ENCODE data around the gene DIAPH1.
A peak's percentile ranks its signal among the peaks of the same experiment; 100 is the strongest.

DIAPH1 gene

DNA sequence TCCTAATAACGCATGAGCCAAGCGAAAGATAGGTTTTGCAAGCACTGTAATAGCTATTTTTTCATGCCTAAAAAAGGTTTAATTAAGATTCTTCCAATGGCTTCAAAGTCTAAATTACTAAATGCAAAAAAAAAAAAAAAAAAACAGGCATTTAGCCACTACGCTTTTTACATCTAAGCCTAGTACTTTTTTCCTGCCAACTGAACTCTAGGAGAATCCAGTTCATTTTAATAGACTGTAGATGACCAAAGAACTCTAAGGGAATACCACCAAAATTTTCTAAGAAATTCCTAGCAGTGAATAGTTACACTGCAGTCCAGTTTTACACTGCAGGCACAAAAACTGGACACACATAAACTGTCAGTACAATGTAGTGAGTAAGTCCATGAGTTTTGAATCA, 9.8 kb downstream of the DIAPH1 start:
- DNase-seq = no peak

DNA sequence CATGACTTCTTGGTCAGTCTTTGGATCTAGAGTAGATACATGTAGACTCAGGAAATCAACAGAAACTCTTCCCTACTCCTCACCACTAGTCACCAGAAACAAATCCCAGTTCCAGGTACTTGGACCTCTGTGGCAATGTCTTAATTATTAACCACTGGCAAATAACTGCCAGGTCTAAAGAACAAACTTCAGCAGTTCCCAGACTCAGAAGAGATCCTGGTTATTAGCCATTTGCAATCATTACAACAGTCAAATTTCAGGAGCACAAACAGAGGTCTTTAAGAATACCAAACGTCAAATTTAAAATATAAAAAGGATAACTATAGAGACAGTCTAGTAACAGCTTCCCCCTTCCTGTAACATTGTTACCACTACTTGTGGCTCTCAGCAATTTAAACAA, 10.2 kb downstream of the DIAPH1 start:
- DNase-seq = no peak

DNA sequence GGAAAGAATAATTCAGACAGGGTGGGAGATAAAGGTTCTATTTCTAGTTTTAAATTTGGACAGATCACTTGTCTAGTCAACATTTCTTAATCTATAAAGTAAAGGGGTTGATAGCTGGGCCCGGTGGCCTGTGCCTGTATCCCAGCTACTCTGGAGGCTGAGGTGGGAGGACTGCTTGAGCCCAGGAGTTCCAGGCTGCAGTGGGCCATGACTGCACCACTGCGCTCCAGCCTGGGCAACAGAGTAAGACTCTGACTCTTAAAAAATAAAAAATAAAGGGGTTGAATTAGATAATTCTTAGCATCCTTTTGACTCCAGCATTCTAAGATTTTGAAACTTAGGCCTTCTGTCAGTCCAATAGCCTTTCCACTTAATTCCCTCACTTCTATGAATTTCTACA, 10.8 kb downstream of the DIAPH1 start:
- DNase-seq = no peak

DNA sequence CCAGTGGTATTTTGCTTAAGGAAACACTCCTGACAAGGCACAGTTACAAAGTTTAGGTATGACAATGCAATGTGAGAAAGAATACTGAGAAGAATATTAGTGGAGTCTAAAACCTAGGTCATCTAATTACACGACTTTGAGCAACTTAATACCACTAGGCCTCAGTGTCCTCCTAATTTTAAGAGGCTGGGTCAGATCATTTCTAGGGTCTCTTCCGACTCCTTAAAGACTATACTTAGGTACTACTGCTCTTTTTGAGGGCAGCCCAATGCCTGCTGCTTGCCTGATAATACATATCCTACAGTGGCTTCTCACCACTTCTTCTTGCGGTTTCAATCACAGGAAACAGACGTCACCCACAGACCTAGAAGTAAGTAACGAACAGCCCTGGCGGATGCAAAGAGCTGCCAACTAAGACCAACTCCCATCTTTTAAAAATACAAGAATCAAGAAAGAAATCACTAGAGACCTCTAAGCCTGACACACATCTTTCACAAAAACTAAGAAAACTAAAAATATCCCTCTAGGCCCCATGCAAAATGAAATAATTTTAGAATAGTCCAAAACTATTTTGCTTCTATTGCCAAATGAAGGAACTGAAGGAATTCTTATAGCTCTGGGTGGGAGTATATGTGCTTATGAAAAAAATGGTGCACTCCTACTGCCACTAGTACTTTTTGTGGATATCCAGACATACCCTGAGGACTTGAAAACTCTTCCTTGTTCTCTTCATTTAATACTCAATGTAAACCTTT, 13.1 kb downstream of the DIAPH1 start:
- DNase-seq = no peak

DNA sequence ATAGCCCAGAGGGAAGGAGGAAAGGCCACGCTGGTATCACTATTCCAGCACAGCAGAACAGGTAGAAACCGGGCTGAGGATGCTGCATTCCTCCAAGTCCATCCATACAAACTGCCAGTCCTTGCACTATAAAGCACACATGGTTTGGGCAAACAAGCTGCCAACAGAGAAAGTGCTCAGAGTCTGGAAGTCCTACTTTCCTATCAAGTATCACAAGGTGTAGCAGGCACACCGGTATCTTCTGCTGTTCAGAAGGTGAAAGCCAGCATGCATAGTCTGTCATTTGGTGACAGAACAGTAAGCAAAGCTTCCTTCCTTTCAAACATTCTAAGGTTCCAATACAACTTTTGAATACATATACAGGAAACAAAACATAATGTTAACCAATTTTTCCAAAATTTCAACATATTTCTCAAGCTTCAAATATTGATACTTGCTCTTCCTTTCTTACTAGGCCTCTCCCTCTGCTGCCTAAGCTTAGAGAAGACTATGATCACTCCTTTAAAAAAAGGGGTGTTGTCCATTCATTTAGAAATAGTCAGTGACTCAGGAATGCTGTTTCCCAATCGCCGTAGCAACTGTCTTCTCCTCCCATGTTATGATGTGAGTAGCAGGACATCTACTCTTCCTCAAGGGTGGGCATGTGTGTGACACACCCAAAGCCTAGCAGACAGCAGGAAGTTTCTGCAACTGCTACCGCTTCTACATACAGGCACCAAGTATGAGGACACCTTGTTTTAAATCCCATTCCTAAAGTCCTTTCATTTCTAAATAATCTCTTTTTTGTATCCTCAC, 14.7 kb downstream of the DIAPH1 start:
- DNase-seq = no peak

DNA sequence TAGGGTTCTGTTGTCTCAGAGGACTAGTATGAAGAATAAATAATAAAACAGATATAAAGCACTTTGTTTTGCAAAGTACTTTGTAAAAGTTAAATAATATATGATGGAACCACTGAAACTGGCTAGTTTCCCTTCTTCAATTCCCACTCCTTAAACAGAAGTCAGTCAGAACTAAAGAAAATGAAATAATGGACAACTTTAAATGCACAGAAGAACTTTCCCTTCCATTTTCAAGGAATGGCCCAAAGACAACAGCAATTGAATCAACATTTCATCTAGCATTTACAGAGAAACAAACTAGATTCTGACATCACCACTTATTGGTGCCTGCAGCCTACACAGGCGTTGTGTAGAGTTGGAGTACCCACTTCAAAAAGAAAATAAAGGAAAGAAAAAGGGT, 16.2 kb downstream of the DIAPH1 start:
- DNase-seq = no peak

DNA sequence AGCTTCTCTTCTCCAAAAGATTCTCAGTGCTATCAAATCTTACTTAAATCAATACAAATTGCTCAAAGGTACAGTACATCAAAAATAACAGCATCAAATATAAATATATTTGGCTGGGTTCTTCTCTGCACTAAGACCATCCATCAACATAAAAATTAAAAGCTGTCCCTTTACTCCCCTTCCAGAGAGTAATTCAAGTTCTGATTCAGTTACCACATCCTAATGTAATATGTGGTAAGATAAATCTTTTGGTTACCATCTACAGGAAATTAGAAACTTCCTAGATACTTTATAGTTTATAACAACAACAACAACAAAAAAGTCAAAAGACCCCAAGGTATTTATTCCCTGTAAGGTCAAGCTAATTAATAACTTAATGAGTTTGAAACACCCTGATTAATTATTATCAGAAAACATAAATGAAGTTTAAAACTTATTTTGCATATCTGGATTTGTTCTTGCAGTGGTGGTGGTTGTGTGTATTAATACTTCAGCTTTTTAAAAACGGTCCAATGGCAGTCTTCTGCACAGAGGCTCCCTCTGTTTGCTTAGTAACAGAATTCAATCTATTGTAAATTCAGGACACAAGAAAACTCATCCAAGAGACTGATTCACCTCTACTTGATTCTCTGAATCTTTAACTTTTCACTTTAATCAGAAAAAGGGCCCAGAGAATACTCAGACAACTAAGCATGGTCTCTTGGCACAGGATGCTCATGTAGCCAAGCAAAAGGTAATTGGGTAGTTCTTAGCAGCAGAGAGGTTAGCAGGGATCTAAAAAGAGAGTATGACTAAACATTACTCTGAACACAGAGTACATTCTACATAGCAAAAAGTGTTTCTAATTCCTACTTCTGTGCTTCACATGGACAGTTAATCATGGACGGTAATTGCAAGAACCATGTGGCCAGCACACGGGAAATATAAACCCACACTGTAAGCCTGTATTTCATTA, 20.1 kb downstream of the DIAPH1 start:
- DNase-seq = no peak

DNA sequence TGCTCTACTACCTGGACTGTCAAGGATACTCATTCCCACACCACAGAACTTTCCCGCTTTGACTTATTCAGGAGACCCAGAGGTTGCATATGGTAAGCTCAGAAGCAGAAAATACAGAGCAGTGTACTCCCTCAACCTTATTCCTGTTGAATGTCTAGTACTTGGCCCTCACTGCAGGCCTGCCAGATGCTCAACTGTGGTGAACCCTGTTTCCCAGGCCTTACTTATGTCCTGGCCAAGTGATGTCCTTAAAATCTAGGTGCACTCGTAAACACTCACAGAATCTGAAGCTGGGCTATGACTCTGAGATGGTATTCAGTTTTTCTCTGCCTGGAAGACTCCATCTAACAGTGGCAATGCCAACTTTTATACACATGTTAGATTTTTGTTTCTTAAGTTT, 21.0 kb downstream of the DIAPH1 start:
- no peak for DNase-seq

DNA sequence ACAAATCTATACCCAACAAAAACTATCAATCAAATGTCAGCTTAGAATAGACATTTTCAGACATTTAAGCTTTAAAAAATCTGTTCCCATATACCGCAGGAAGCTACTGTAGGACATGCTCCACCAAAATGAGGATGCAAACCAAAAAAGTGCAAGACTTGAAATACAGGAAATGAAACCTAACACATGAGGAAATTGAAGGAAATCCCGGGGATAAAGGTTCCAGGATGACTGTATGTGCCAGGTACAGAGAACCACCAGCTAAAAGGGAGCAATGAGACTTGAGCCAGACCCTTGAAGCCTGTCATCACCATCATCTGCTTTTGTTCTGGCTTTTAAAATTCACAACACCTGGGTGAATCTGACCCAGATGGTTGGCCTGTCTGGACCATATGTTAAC, 21.4 kb downstream of the DIAPH1 start:
- DNase-seq = no peak

DNA sequence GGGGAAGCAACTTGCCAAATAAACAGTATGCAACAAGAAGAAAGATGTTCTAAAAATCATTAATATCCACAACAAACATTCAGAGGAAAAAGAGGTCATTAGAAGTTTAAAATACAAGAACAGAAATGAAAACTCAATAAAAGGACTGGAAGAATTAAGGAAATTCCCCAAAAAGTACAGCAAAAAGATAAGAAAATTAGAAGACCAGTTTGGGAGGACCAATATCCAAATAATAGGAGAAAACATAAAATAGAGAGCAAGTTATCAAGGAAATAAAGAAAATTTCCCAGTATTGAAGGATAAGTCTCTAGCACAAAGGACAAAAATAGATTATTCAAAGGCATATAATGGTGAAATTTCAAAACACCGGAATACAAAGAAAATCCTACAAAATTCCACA, 21.9 kb downstream of the DIAPH1 start:
- DNase-seq = no peak

DNA sequence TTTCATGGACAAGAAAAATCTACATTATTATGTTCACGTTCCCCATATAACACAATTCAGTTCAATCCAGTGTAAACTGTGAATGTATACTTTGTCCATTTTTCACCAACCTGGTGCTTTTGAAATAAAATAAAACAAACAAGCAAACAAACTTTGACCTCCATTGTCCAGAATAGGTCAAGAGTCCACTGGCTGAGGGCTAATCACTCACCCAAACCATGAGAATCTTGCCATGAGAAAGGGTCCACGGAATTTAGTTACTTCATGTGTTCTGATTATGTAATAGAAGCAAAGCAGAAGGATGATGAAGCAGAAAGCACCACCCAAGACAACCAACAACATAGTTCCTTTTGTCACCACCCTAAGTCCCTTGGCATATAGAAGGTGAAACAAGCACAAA, 28.7 kb downstream of the DIAPH1 start:
- no peak for DNase-seq

DNA sequence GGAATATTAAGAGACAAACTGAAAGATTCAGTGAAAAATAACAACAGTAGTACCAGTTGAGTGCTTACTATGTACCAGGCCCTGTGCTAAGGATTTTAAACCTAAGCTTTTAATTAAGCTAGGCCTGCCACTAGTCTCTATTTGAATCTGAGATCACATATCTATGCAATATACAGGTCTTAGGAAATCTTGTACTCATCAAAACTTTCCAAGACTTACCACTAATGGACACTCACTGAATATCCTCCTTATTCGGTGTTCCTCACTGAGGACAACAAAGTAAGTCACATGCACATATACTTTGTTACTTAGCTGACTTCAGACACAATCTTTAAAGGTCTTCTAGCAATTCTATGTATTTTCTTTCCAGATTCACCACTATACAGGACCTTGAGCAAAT, 32.6 kb downstream of the DIAPH1 start:
- no peak for DNase-seq

DNA sequence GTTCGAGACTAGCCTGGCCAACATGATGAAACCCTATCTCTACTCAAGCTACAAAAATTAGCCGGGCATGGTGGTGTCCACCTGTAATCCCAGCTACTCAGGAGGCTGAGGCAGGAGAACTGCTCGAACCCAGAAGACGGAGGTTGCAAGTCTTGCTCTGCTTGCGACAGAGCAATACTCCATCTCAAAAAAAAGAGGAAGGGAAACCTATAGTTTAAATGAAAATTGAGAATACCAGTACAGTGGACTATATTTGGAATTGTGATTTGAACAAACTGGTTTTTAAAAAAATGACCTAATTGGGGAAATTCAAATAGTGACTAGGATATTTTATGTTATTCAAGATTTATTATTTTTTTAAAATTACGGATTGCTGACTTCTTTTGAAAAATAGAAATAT, 33.2 kb downstream of the DIAPH1 start:
- no peak for DNase-seq

DNA sequence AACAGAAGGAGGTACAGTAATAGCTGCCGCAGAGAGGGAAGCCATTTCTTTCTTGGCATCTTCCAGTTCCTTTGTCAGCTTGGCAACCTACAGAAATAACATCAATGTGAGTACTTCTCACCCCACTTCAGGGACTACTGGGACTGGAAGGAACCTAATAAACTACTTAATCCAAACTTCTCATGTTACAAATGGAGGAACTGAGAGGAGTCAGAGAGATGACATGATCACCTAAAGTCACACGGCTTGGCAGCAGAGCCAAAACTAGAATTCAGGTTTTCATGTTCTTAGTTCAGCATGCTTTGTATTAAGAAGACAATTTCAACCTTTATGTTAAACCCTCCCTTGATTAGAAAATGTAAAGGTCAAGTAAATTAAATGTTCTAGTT, 44.7 kb downstream of the DIAPH1 start:
- DNase-seq = no peak

DNA sequence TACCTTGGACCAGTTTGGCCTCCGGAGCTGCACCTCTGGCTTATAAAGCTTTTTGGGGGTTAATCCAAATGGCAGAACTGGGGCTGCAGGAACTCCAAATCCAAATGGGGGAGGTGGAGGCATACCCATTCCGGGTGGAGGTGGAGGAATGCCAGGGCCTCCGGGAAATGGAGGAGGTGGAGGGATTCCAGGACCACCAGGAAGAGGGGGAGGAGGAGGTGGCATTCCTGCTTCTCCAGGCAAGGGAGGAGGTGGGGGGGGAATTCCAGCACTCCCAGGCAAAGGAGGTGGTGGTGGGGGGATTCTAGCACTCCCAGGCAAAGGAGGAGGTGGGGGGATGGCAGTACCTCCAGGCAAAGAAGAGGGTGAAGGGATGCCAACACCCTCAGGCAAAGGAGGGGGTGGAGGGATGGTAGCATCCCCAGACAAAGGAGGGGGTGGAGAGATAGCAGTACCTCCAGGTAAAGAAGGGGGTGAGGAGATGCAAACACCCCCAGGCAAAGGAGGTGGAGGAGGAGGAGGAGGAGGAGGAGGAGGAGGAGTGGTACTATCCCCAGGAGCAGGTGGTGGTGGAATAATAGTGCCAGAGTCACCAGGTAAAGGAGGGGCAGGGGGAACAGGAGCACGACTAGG, 45.2 kb downstream of the DIAPH1 start:
- no peak for DNase-seq

DNA sequence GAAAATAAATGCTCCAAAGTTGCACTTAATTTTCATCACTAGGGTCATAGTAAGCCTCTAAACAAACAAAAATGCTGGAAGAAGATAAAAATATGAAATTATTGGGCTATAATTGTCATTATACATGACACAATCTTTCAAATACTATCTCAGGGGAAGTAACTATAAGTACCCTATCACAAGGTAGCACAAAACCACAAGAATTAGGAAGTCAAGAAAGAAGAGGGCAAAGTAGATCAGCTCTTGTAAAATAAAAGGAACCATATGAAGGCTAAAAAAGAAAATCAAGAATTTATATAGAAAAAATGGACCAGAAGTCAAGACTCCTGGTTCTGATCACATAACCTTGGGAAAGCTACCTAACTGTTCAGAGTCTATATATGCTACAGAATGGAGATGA, 48.1 kb downstream of the DIAPH1 start:
- DNase-seq = no peak

DNA sequence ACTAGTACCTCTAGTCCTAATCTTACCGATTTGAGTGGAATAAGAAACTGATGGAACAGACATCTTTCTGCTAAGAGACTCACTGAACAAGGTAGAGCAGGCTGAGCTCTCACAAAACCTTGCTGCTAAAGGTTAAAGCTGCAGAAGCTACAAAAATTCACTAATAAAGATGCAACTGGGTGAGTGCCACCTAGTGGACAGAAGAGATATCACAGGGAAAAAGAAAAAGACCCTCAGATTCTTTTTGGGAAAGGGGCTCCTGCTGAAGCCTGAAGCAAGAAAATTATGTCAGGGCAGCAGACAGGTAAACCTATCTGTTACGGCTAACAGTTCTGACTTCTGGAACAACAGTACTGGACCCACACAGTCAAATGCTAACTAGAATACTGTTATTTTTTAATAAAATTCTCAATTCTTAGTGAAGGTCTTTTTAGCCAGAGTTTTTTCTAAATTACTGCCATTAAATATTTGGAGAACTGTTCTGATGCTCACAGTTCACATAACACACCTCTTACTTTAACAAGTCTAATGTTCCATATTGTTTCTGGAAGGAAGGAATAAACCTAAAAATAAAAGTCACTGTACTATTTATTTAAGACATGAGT, 51.2 kb downstream of the DIAPH1 start:
- DNase-seq = peak; percentile 53

DNA sequence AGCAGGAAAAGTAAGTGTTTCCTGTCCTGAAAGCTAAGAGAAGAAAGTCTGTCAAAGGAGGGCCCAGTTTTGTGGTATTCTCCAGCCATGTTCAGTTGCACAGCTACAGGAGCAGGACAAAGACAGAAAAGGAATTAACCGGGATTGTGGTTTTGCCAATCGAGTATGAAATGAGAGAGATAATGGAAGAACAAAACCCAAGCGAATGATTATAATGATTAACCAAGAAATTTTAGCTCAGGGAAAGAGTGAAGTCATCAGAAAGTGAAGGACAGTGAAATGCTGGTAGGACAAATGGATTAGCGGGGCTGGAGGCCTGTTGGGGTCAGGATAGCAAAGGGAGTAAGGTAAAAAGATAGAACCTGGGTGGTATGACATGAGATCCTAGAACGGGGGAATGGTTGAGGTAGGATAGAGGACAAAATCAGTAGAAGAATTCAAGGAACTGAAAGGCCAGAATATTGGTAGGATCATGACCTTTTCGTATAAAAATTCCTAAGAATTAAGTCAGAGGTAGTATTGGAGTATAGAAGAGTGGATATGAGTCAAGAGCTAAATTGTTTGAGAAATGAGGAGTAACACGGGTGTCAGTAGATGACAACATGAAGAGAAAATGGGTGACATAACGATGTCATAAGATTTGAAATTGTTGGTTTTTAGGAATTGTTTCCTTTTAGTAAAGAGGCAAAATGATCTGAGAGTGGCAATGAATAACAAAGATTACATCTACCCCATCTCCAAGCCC, 52.8 kb downstream of the DIAPH1 start:
- no peak for DNase-seq

DNA sequence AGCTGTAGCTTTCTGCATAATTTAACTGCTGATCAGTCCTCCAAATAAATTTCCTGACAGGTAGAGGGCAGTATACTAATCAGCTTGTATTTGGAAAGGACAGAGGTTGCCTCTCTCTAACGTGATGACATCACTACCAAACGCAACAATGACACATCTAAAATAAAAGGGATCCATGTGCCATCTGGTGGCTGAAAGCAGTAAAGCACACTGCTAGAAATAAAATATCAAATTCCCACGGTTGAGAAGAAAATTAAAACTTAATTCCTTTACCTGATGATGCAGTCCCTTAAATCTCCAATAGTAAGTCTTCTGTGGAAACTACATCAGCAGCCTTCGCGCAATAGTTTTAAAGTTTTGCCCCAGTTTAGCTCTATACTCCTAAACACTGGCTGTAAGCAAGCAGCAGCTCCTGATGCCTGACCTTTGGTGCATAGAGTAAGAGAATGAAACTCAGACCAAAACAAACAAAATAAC, 54.5 kb downstream of the DIAPH1 start:
- DNase-seq = peak; percentile 85

DNA sequence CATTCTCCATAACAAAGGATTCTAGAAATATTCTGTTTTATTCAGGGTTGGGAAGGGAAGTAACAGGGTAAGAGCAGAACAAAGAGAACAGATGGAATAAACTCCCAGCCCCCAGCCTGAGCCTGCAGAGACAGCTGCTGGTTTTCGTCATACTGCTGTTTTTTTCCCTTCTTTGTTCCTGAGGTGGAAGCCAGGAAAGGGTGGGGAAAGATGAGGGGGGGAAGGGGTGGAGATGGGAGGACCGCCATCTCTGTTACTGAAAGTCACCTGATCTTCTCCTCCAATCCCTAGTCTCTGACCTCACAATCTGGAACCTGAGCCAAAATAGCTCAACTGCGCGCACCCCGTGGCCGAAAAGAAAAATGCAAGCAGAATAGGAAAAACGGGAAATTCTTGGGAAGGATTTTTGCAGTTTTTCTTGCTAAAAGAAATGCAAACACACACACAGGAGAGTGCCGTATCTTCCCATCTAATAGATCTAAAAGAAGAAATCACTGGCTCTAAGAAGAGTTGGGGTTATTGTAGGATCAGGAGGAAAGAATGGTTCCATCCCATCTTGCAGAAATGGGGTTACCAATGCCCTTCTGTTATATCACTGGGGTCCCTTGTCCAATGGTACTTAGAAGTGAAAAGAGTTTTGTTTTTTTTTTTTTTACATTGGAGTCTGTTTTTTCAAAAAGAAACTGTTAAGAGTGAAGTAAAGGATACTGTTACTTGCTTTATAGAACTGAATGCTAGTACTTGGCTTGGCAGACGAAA, 57.9 kb downstream of the DIAPH1 start:
- peak; percentile 90 for DNase-seq

DNA sequence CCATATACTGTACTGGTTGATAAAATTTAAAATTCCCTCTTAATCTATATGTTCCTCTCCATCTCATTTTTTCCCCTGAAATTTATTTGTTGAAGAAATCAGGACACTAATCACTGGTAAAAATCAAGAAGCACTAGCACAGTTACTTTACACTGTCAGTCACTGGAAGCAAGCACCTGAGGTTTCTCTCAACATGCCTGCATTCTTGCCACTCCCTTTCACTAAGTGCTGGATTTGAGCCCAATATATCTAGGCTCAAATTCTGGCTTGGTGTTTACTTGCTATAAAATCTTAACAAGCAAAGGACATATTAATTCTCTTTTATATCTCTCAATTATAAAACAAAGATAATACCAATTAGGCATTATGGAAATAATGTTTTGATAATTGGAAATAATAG, 58.6 kb downstream of the DIAPH1 start:
- DNase-seq = peak; percentile 41
